CD4-positive, alpha-beta T cell (primary cell): ENCODE results near the gene RSRP1. TPM values are rescaled to one million over a fixed set of nuclear protein-coding genes. Genes with fewer than 3 reads are reported as not detected.
"Not testable (repeated sequence)": the region's sequence is repeated elsewhere in the genome, so short reads cannot be mapped to it uniquely, and the experiment has no call there.

Experiments
- ATAC-seq: fragments of 200-7000 bp; cut with Tn5 transposase; one replicate; pipeline ENCODE4 v1.10.0; 2022; ENCODE audit warnings: mild to moderate bottlenecking; ENCODE audit not compliant: poor library complexity
- CTCF ChIA-PET: fragments of 350-600 bp; sonication (Branson Sonifier 250); formaldehyde crosslinking; loops from one replicate; lab custom pipeline; 2021; ENCODE audit warnings: antibody characterized with exemption, inconsistent platforms; lab: Charles Lee
- POLR2A ChIA-PET: fragments of 350-600 bp; sonication (Branson Sonifier 250); formaldehyde crosslinking; loops from one replicate; lab custom pipeline; 2021; ENCODE audit warnings: antibody characterized with exemption, inconsistent platforms; lab: Charles Lee
- DNase-seq, 14 experiments: peaks; one replicate each; pipeline ENCODE4 v3.0.0-alpha.2; 2013 to 2020; ENCODE audit warnings: mixed read lengths in 2 of 14
- H3K27ac ChIP-seq, 2 donors: one replicate each; pipeline versions ENCODE4 v1.5.1 to v1.7.0; 2013; ENCODE audit warnings: low read length in 2 of 2, low read depth in 1 of 2, mild to moderate bottlenecking in 1 of 2
- H3K27me3 ChIP-seq, 2 experiments: 1 replicate in 1 of 2; 2 replicates in 1 of 2; pipeline versions ENCODE4 v1.6.1 to v1.7.0; 2013; ENCODE audit warnings: low read length in 2 of 2, control low read depth in 1 of 2, mild to moderate bottlenecking in 1 of 2, moderate library complexity in 1 of 2; ENCODE audit not compliant: insufficient read depth in 2 of 2, control insufficient read depth in 1 of 2
- H3K36me3 ChIP-seq: one replicate; pipeline ENCODE4 v1.6.1; 2013; ENCODE audit warnings: low read length, control low read depth; ENCODE audit not compliant: insufficient read depth
- H3K4me1 ChIP-seq: one replicate; pipeline ENCODE4 v1.6.1; 2013; ENCODE audit warnings: low read length, control low read depth; ENCODE audit not compliant: insufficient read depth
- H3K4me3 ChIP-seq: one replicate; pipeline ENCODE4 v1.5.1; 2013; ENCODE audit warnings: mild to moderate bottlenecking, low read length, moderate library complexity
- H3K9me3 ChIP-seq, 2 experiments: 1 replicate in 1 of 2; 2 replicates in 1 of 2; pipeline versions ENCODE4 v1.6.1 to v1.7.0; 2013; ENCODE audit warnings: low read length in 2 of 2, mild to moderate bottlenecking in 2 of 2, control low read depth in 1 of 2, moderate library complexity in 1 of 2; ENCODE audit not compliant: control insufficient read depth in 1 of 2, insufficient read depth in 1 of 2
- H3K27ac Mint-ChIP-seq: one replicate; pipeline ENCODE4 v1.8.0; 2020; ENCODE audit warnings: mixed read lengths
- H3K27me3 Mint-ChIP-seq: one replicate; pipeline ENCODE4 v1.8.0; 2021; ENCODE audit warnings: mixed read lengths
- H3K36me3 Mint-ChIP-seq: one replicate; pipeline ENCODE4 v1.8.0; 2021; ENCODE audit warnings: low read depth, mixed read lengths
- H3K4me1 Mint-ChIP-seq: one replicate; pipeline ENCODE4 v1.8.0; 2021; ENCODE audit warnings: low read depth, mixed read lengths
- H3K4me3 Mint-ChIP-seq: one replicate; pipeline ENCODE4 v1.8.0; 2020; ENCODE audit warnings: mild to moderate bottlenecking, mixed read lengths
- H3K9me3 Mint-ChIP-seq: one replicate; pipeline ENCODE4 v1.8.0; 2020; ENCODE audit warnings: mixed read lengths
- CTCF ChIP-seq: fragments of 200-600 bp; IDR thresholded peaks from one replicate; pipeline ENCODE4 v1.8.0; 2022; ENCODE audit warnings: antibody characterized with exemption, mild to moderate bottlenecking
- intact Hi-C, 2 experiments: fragments of 100-400 bp; cut with DNase I in 1 of 2; cut with micrococcal nuclease in 1 of 2; formaldehyde crosslinking; loops; one replicate each; pipeline versions ENCODE4 v1.15.1 to v1.9.0; 2023 to 2025; cut with DNase I, micrococcal nuclease
- total RNA-seq, 174 experiments: library from RNA in 2 of 174; stranded (reverse) in 2 of 174; gene quantifications; one replicate each; pipeline ENCODE4 v1.2.3 and lab custom pipeline; 2021 to 2026

The RSRP1 gene
- total RNA-seq, 2 experiments from 2014 or later, result 395 to 428 TPM

GRCh38 chr1:25243907-25244306 is 3.3 kb downstream of the RSRP1 start:
- H3K4me1 ChIP-seq, result peaks cover 56% of the 10 kb centered on the region
- Mint-ChIP-seq H3K36me3 (peaks cover 82% of the 10 kb centered on the region), H3K9me3 (no peaks in the 10 kb centered on the region), H3K4me3 (peak overlapping the region; percentile 97), H3K27me3 (peaks cover 5% of the 10 kb centered on the region), H3K27ac (peak overlapping the region; percentile 99), H3K4me1 (peaks cover 92% of the 10 kb centered on the region)
- no peak for TF ChIP-seq CTCF
- DNase-seq (no peak), ATAC-seq (no peak)
- H3K9me3 ChIP-seq, result no peaks in the 10 kb centered on the region
- CTCF ChIA-PET, result interaction anchor here (0.6 to 2.5 kb wide), 2 partner anchors 11 to 521 kb away, joined by 3 to 12 read pairs; partner anchors contain the start of gene SYF2
- intact Hi-C loops, result loop anchor here in 1 of 2 experiments (10.0 kb wide), 3 partner anchors 871 to 1991 kb away; partner anchors contain the start of genes LYPLA2, PDIK1L and WDTC1
- no peak overlapping the region for H3K4me3 ChIP-seq
- peaks cover 55% of the 10 kb centered on the region for H3K36me3 ChIP-seq
- POLR2A ChIA-PET, result interaction anchor here (6.0 kb wide), 1 partner anchor 13 kb away, joined by 277 read pairs; the partner anchor contains the start of gene SYF2
- H3K27me3 ChIP-seq, result no peaks in the 10 kb centered on the region
- no peak overlapping the region for H3K27ac ChIP-seq

- Histone ChIP-seq H3K27ac (peak overlapping the region; percentile 79 to 89), H3K4me3 (peak overlapping the region; percentile 61), H3K4me1 (peaks cover 38% of the 10 kb centered on the region), H3K9me3 (no peaks in the 10 kb centered on the region), H3K36me3 (peaks cover 36% of the 10 kb centered on the region), H3K27me3 (no peaks in the 10 kb centered on the region)
- ChIA-PET POLR2A (interaction anchor here (0.9 to 3.4 kb wide), 10 partner anchors 8 to 580 kb away, joined by 3 to 35 read pairs (median 5); partner anchors contain the start of genes MTFR1L, RSRP1 and SYF2), CTCF (interaction anchor here (0.7 to 2.1 kb wide), 6 partner anchors 8 to 192 kb away, joined by 3 to 8 read pairs (median 4); partner anchors contain the start of genes MACO1 and SYF2)
- H3K4me3 Mint-ChIP-seq, result peak overlapping the region; percentile 90
- TF ChIP-seq CTCF, result peak; percentile 69
- peaks cover 55% of the 10 kb centered on the region for H3K36me3 Mint-ChIP-seq
- DNase-seq, result peak; percentile 64 to 94 (median 78)
- H3K4me1 Mint-ChIP-seq, result peaks cover 62% of the 10 kb centered on the region
- H3K9me3 Mint-ChIP-seq, result no peaks in the 10 kb centered on the region
- H3K27ac Mint-ChIP-seq, result peak overlapping the region; percentile 99
- intact Hi-C loops, result loop anchor here in 1 of 2 experiments (10.0 kb wide), 3 partner anchors 875 to 1995 kb away; partner anchors contain the start of genes LYPLA2, PDIK1L and WDTC1
- no peaks in the 10 kb centered on the region for H3K27me3 Mint-ChIP-seq
- ATAC-seq, result peak; percentile 86
Observed at GRCh38 chr1:25239681-25240541, 7.3 kb downstream of the RSRP1 start.

GRCh38 chr1:25238046-25238445 is 9.2 kb downstream of the RSRP1 start:
- no peak for ATAC-seq
- Histone ChIP-seq H3K9me3 (no peaks in the 10 kb centered on the region), H3K4me3 (no peak overlapping the region), H3K36me3 (peaks cover 18% of the 10 kb centered on the region), H3K27ac (no peak overlapping the region), H3K4me1 (peaks cover 37% of the 10 kb centered on the region), H3K27me3 (no peaks in the 10 kb centered on the region)
- peak overlapping the region; percentile 2 for H3K27ac Mint-ChIP-seq
- no peak for DNase-seq
- no peak overlapping the region for H3K4me3 Mint-ChIP-seq
- no peaks in the 10 kb centered on the region for H3K9me3 Mint-ChIP-seq
- H3K4me1 Mint-ChIP-seq, result peaks cover 48% of the 10 kb centered on the region
- H3K36me3 Mint-ChIP-seq, result peaks cover 40% of the 10 kb centered on the region
- intact Hi-C loops, result no loop called here
- no peak for TF ChIP-seq CTCF
- H3K27me3 Mint-ChIP-seq, result no peaks in the 10 kb centered on the region
- CTCF ChIA-PET, result no interaction called here
- POLR2A ChIA-PET, result interaction anchor here (2.1 kb wide), 1 partner anchor 9 kb away, joined by 10 read pairs; the partner anchor contains the start of gene RSRP1

- H3K27ac Mint-ChIP-seq, H3K27ac ChIP-seq: not testable (repeated sequence)
Observed at GRCh38 chr1:25236261-25236660, 11.0 kb downstream of the RSRP1 start.

More at GRCh38 chr1:25236261-25236660, 11.0 kb downstream of the RSRP1 start:
- H3K36me3 ChIP-seq, H3K27me3 ChIP-seq, H3K4me3 ChIP-seq, DNase-seq, intact Hi-C loops, H3K9me3 Mint-ChIP-seq, ATAC-seq, CTCF ChIA-PET, H3K27me3 Mint-ChIP-seq, H3K9me3 ChIP-seq: not testable (repeated sequence)
- peaks cover 46% of the 10 kb centered on the region for H3K4me1 ChIP-seq
- Mint-ChIP-seq H3K36me3 (peaks cover 28% of the 10 kb centered on the region), H3K4me3 (peak overlapping the region; percentile 7), H3K4me1 (peaks cover 36% of the 10 kb centered on the region)
- POLR2A ChIA-PET, result interaction anchor here (0.7 to 1.0 kb wide), 2 partner anchors 11 to 700 kb away, joined by 3 read pairs; partner anchors contain the start of gene RSRP1
